ENCODE measurements around the gene OR5H1.
"Not testable (repeated sequence)": the region's sequence is repeated elsewhere in the genome, so short reads cannot be mapped to it uniquely, and the experiment has no call there.

Gene OR5H1

GRCh38 chr3:98147179-98147578, 16.7 kb downstream of the OR5H1 start, which contains the start of gene OR5H14:
OR5H14 (plus strand) TSS chr3:98147479; CDS start chr3:98149386, 1,907 bp downstream.
- H3K9me3 ChIP-seq (ENCODE audit: control insufficient read depth, low read depth, low read length) = no peaks in the 10 kb centered on the region
- no peak within 1 kb of the TSS for H3K9ac ChIP-seq (ENCODE audit: low read length)
- H3K36me3 ChIP-seq (ENCODE audit: control insufficient read depth, low read depth, low read length) = no peaks in the 10 kb centered on the region
- H3K27ac ChIP-seq (ENCODE audit: low read length) = no peak within 1 kb of the TSS
- no peaks in the 10 kb centered on the region for H3K27me3 ChIP-seq (ENCODE audit: control insufficient read depth, insufficient read depth, low read length)
- no peaks in the 10 kb centered on the region for H3K4me1 ChIP-seq (ENCODE audit: control insufficient read depth, low read depth, low read length)
- no peak within 1 kb of the TSS for H3K4me3 ChIP-seq (ENCODE audit: low read length)

- Histone ChIP-seq H3K27me3 (ENCODE audit: control insufficient read depth, insufficient read depth, low read length) (no peaks in the 10 kb centered on the region), H3K36me3 (ENCODE audit: control insufficient read depth, low read depth, low read length) (no peaks in the 10 kb centered on the region), H3K9me3 (ENCODE audit: control insufficient read depth, low read depth, low read length) (no peaks in the 10 kb centered on the region), H3K27ac (ENCODE audit: low read length) (no peak overlapping the region), H3K4me1 (ENCODE audit: control insufficient read depth, low read depth, low read length) (no peaks in the 10 kb centered on the region), H3K4me3 (ENCODE audit: low read length) (no peak overlapping the region), H3K9ac (ENCODE audit: low read length) (no peak overlapping the region)
Observed at GRCh38 chr3:98148751-98149150, 18.2 kb downstream of the OR5H1 start.

- not testable (repeated sequence) for H3K9ac ChIP-seq (ENCODE audit: low read length); H3K27me3 ChIP-seq (ENCODE audit: control insufficient read depth, insufficient read depth, low read length); H3K4me3 ChIP-seq (ENCODE audit: low read length); H3K36me3 ChIP-seq (ENCODE audit: control insufficient read depth, low read depth, low read length); H3K4me1 ChIP-seq (ENCODE audit: control insufficient read depth, low read depth, low read length); H3K9me3 ChIP-seq (ENCODE audit: control insufficient read depth, low read depth, low read length); H3K27ac ChIP-seq (ENCODE audit: low read length)
Observed at GRCh38 chr3:98149456-98149855, 18.9 kb downstream of the OR5H1 start.

- H3K27me3 ChIP-seq (ENCODE audit: control insufficient read depth, insufficient read depth, low read length) = no peaks in the 10 kb centered on the region
Observed at GRCh38 chr3:98151241-98151640, 20.7 kb downstream of the OR5H1 start.

GRCh38 chr3:98166396-98166795, 35.9 kb downstream of the OR5H1 start, which contains the start of gene OR5H15:
OR5H15 (plus strand) TSS chr3:98166696; CDS start chr3:98168700, 2,004 bp downstream.
- Histone ChIP-seq H3K27ac (ENCODE audit: low read length) (no peak within 1 kb of the TSS), H3K9me3 (ENCODE audit: control insufficient read depth, low read depth, low read length) (no peaks in the 10 kb centered on the region), H3K9ac (ENCODE audit: low read length) (no peak within 1 kb of the TSS), H3K36me3 (ENCODE audit: control insufficient read depth, low read depth, low read length) (no peaks in the 10 kb centered on the region), H3K27me3 (ENCODE audit: control insufficient read depth, insufficient read depth, low read length) (no peaks in the 10 kb centered on the region), H3K4me1 (ENCODE audit: control insufficient read depth, low read depth, low read length) (no peaks in the 10 kb centered on the region), H3K4me3 (ENCODE audit: low read length) (no peak within 1 kb of the TSS)

More at GRCh38 chr3:98151241-98151640, 20.7 kb downstream of the OR5H1 start:
- no peak overlapping the region for H3K4me3 ChIP-seq (ENCODE audit: low read length)
- no peaks in the 10 kb centered on the region for H3K4me1 ChIP-seq (ENCODE audit: control insufficient read depth, low read depth, low read length)
- H3K9ac ChIP-seq (ENCODE audit: low read length) = no peak overlapping the region
- no peaks in the 10 kb centered on the region for H3K9me3 ChIP-seq (ENCODE audit: control insufficient read depth, low read depth, low read length)
- H3K36me3 ChIP-seq (ENCODE audit: control insufficient read depth, low read depth, low read length) = no peaks in the 10 kb centered on the region
- no peak overlapping the region for H3K27ac ChIP-seq (ENCODE audit: low read length)

- Histone ChIP-seq H3K4me1 (ENCODE audit: control insufficient read depth, low read depth, low read length) (no peaks in the 10 kb centered on the region), H3K4me3 (ENCODE audit: low read length) (no peak overlapping the region), H3K9me3 (ENCODE audit: control insufficient read depth, low read depth, low read length) (no peaks in the 10 kb centered on the region), H3K9ac (ENCODE audit: low read length) (no peak overlapping the region), H3K27ac (ENCODE audit: low read length) (no peak overlapping the region), H3K27me3 (ENCODE audit: control insufficient read depth, insufficient read depth, low read length) (no peaks in the 10 kb centered on the region), H3K36me3 (ENCODE audit: control insufficient read depth, low read depth, low read length) (no peaks in the 10 kb centered on the region)
Observed at GRCh38 chr3:98171071-98171470, 40.5 kb downstream of the OR5H1 start.

- no peaks in the 10 kb centered on the region for H3K36me3 ChIP-seq (ENCODE audit: control insufficient read depth, low read depth, low read length)
- no peaks in the 10 kb centered on the region for H3K27me3 ChIP-seq (ENCODE audit: control insufficient read depth, insufficient read depth, low read length)
- no peaks in the 10 kb centered on the region for H3K9me3 ChIP-seq (ENCODE audit: control insufficient read depth, low read depth, low read length)
- H3K4me1 ChIP-seq (ENCODE audit: control insufficient read depth, low read depth, low read length) = no peaks in the 10 kb centered on the region
- H3K27ac ChIP-seq (ENCODE audit: low read length) = no peak overlapping the region
- no peak overlapping the region for H3K4me3 ChIP-seq (ENCODE audit: low read length)
- H3K9ac ChIP-seq (ENCODE audit: low read length) = no peak overlapping the region
Observed at GRCh38 chr3:98172621-98173020, 42.1 kb downstream of the OR5H1 start.

GRCh38 chr3:98180319-98180890, 49.9 kb downstream of the OR5H1 start:
- H3K9me3 ChIP-seq (ENCODE audit: control insufficient read depth, low read depth, low read length) = no peaks in the 10 kb centered on the region
- no peak overlapping the region for H3K27ac ChIP-seq (ENCODE audit: low read length)
- no peak overlapping the region for H3K4me3 ChIP-seq (ENCODE audit: low read length)
- no peaks in the 10 kb centered on the region for H3K27me3 ChIP-seq (ENCODE audit: control insufficient read depth, insufficient read depth, low read length)
- no peaks in the 10 kb centered on the region for H3K36me3 ChIP-seq (ENCODE audit: control insufficient read depth, low read depth, low read length)
- peaks cover 10% of the 10 kb centered on the region for H3K4me1 ChIP-seq (ENCODE audit: control insufficient read depth, low read depth, low read length)
- H3K9ac ChIP-seq (ENCODE audit: low read length) = no peak overlapping the region

- Histone ChIP-seq H3K27me3 (ENCODE audit: control insufficient read depth, insufficient read depth, low read length) (no peaks in the 10 kb centered on the region), H3K36me3 (ENCODE audit: control insufficient read depth, low read depth, low read length) (no peaks in the 10 kb centered on the region), H3K9ac (ENCODE audit: low read length) (no peak overlapping the region), H3K4me3 (ENCODE audit: low read length) (no peak overlapping the region), H3K27ac (ENCODE audit: low read length) (no peak overlapping the region), H3K4me1 (ENCODE audit: control insufficient read depth, low read depth, low read length) (peaks cover 10% of the 10 kb centered on the region), H3K9me3 (ENCODE audit: control insufficient read depth, low read depth, low read length) (no peaks in the 10 kb centered on the region)
Observed at GRCh38 chr3:98182196-98182595, 51.7 kb downstream of the OR5H1 start.

- H3K9me3 ChIP-seq (ENCODE audit: control insufficient read depth, low read depth, low read length) = no peaks in the 10 kb centered on the region
- no peaks in the 10 kb centered on the region for H3K27me3 ChIP-seq (ENCODE audit: control insufficient read depth, insufficient read depth, low read length)
- H3K4me3 ChIP-seq (ENCODE audit: low read length) = no peak overlapping the region
- H3K9ac ChIP-seq (ENCODE audit: low read length) = no peak overlapping the region
- H3K27ac ChIP-seq (ENCODE audit: low read length) = no peak overlapping the region
- peaks cover 12% of the 10 kb centered on the region for H3K4me1 ChIP-seq (ENCODE audit: control insufficient read depth, low read depth, low read length)
- no peaks in the 10 kb centered on the region for H3K36me3 ChIP-seq (ENCODE audit: control insufficient read depth, low read depth, low read length)
Observed at GRCh38 chr3:98185180-98185579, 54.7 kb downstream of the OR5H1 start.

Data from iPS-18a (cell line).